CD4-positive, alpha-beta T cell (primary cell): Measurements from ENCODE around the gene HES1. TPM values are rescaled to one million over a fixed set of nuclear protein-coding genes. Genes with fewer than 3 reads are reported as not detected.

ENCODE experiments used
- ATAC-seq: fragments of 200-7000 bp; cut with Tn5 transposase; one replicate; pipeline ENCODE4 v1.10.0; 2022; ENCODE audit warnings: mild to moderate bottlenecking; ENCODE audit not compliant: poor library complexity
- CTCF ChIA-PET: fragments of 350-600 bp; sonication (Branson Sonifier 250); formaldehyde crosslinking; loops from one replicate; lab custom pipeline; 2021; ENCODE audit warnings: antibody characterized with exemption, inconsistent platforms; lab: Charles Lee
- POLR2A ChIA-PET: fragments of 350-600 bp; sonication (Branson Sonifier 250); formaldehyde crosslinking; loops from one replicate; lab custom pipeline; 2021; ENCODE audit warnings: antibody characterized with exemption, inconsistent platforms; lab: Charles Lee
- DNase-seq, 14 experiments: peaks; one replicate each; pipeline ENCODE4 v3.0.0-alpha.2; 2013 to 2020; ENCODE audit warnings: mixed read lengths in 2 of 14
- H3K27ac ChIP-seq, 2 donors: one replicate each; pipeline versions ENCODE4 v1.5.1 to v1.7.0; 2013; ENCODE audit warnings: low read length in 2 of 2, low read depth in 1 of 2, mild to moderate bottlenecking in 1 of 2
- H3K27me3 ChIP-seq, 2 experiments: 1 replicate in 1 of 2; 2 replicates in 1 of 2; pipeline versions ENCODE4 v1.6.1 to v1.7.0; 2013; ENCODE audit warnings: low read length in 2 of 2, control low read depth in 1 of 2, mild to moderate bottlenecking in 1 of 2, moderate library complexity in 1 of 2; ENCODE audit not compliant: insufficient read depth in 2 of 2, control insufficient read depth in 1 of 2
- H3K36me3 ChIP-seq: one replicate; pipeline ENCODE4 v1.6.1; 2013; ENCODE audit warnings: low read length, control low read depth; ENCODE audit not compliant: insufficient read depth
- H3K4me1 ChIP-seq: one replicate; pipeline ENCODE4 v1.6.1; 2013; ENCODE audit warnings: low read length, control low read depth; ENCODE audit not compliant: insufficient read depth
- H3K4me3 ChIP-seq: one replicate; pipeline ENCODE4 v1.5.1; 2013; ENCODE audit warnings: mild to moderate bottlenecking, low read length, moderate library complexity
- H3K9me3 ChIP-seq, 2 experiments: 1 replicate in 1 of 2; 2 replicates in 1 of 2; pipeline versions ENCODE4 v1.6.1 to v1.7.0; 2013; ENCODE audit warnings: low read length in 2 of 2, mild to moderate bottlenecking in 2 of 2, control low read depth in 1 of 2, moderate library complexity in 1 of 2; ENCODE audit not compliant: control insufficient read depth in 1 of 2, insufficient read depth in 1 of 2
- H3K27ac Mint-ChIP-seq: one replicate; pipeline ENCODE4 v1.8.0; 2020; ENCODE audit warnings: mixed read lengths
- H3K27me3 Mint-ChIP-seq: one replicate; pipeline ENCODE4 v1.8.0; 2021; ENCODE audit warnings: mixed read lengths
- H3K36me3 Mint-ChIP-seq: one replicate; pipeline ENCODE4 v1.8.0; 2021; ENCODE audit warnings: low read depth, mixed read lengths
- H3K4me1 Mint-ChIP-seq: one replicate; pipeline ENCODE4 v1.8.0; 2021; ENCODE audit warnings: low read depth, mixed read lengths
- H3K4me3 Mint-ChIP-seq: one replicate; pipeline ENCODE4 v1.8.0; 2020; ENCODE audit warnings: mild to moderate bottlenecking, mixed read lengths
- H3K9me3 Mint-ChIP-seq: one replicate; pipeline ENCODE4 v1.8.0; 2020; ENCODE audit warnings: mixed read lengths
- intact Hi-C, 2 experiments: fragments of 100-400 bp; cut with DNase I in 1 of 2; cut with micrococcal nuclease in 1 of 2; formaldehyde crosslinking; loops; one replicate each; pipeline versions ENCODE4 v1.15.1 to v1.9.0; 2023 to 2025; cut with DNase I, micrococcal nuclease
- total RNA-seq, 174 experiments: library from RNA in 2 of 174; stranded (reverse) in 2 of 174; gene quantifications; one replicate each; pipeline ENCODE4 v1.2.3 and lab custom pipeline; 2021 to 2026
- TF ChIP-seq, protein P1 (sequence below): fragments of 200-600 bp; IDR thresholded peaks from one replicate; pipeline ENCODE4 v1.8.0; 2022; ENCODE audit warnings: antibody characterized with exemption, mild to moderate bottlenecking

The HES1 gene
- total RNA-seq, 2 experiments from 2014 or later = 0.89 to 1.5 TPM

- CTCF ChIA-PET = no interaction called here
- H3K4me3 Mint-ChIP-seq = no peak overlapping the region
Measured at GRCh38 chr3:194119831-194120590, 15.9 kb upstream of the HES1 start.

GRCh38 chr3:194120789-194121770 is 14.9 kb upstream of the HES1 start:
- no peaks in the 10 kb centered on the region for H3K4me1 ChIP-seq
- ChIA-PET CTCF (no interaction called here), POLR2A (no interaction called here)
- no peak overlapping the region for H3K4me3 ChIP-seq
- H3K9me3 ChIP-seq = no peaks in the 10 kb centered on the region
- Mint-ChIP-seq H3K27ac (no peak overlapping the region), H3K36me3 (no peaks in the 10 kb centered on the region), H3K4me3 (no peak overlapping the region), H3K9me3 (no peaks in the 10 kb centered on the region), H3K27me3 (peaks cover 18% of the 10 kb centered on the region), H3K4me1 (no peaks in the 10 kb centered on the region)
- DNase-seq = no peak
- H3K27ac ChIP-seq = no peak overlapping the region
- TF ChIP-seq, protein P1, sequence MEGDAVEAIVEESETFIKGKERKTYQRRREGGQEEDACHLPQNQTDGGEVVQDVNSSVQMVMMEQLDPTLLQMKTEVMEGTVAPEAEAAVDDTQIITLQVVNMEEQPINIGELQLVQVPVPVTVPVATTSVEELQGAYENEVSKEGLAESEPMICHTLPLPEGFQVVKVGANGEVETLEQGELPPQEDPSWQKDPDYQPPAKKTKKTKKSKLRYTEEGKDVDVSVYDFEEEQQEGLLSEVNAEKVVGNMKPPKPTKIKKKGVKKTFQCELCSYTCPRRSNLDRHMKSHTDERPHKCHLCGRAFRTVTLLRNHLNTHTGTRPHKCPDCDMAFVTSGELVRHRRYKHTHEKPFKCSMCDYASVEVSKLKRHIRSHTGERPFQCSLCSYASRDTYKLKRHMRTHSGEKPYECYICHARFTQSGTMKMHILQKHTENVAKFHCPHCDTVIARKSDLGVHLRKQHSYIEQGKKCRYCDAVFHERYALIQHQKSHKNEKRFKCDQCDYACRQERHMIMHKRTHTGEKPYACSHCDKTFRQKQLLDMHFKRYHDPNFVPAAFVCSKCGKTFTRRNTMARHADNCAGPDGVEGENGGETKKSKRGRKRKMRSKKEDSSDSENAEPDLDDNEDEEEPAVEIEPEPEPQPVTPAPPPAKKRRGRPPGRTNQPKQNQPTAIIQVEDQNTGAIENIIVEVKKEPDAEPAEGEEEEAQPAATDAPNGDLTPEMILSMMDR = no peak
- intact Hi-C loops = no loop called here
- no peak for ATAC-seq
- H3K27me3 ChIP-seq = peaks cover 4 to 5% of the 10 kb centered on the region in 2 experiments
- no peaks in the 10 kb centered on the region for H3K36me3 ChIP-seq

More at GRCh38 chr3:194119831-194120590, 15.9 kb upstream of the HES1 start:
- Mint-ChIP-seq H3K27me3 (peaks cover 18% of the 10 kb centered on the region), H3K36me3 (no peaks in the 10 kb centered on the region), H3K9me3 (no peaks in the 10 kb centered on the region), H3K27ac (no peak overlapping the region), H3K4me1 (no peaks in the 10 kb centered on the region)
- Histone ChIP-seq H3K27me3 (peaks cover 5 to 6% of the 10 kb centered on the region in 2 experiments), H3K36me3 (no peaks in the 10 kb centered on the region), H3K9me3 (no peaks in the 10 kb centered on the region), H3K27ac (no peak overlapping the region), H3K4me3 (no peak overlapping the region), H3K4me1 (no peaks in the 10 kb centered on the region)
- ATAC-seq (no peak), DNase-seq (no peak)
- TF ChIP-seq, protein P1 = no peak
- POLR2A ChIA-PET = no interaction called here
- intact Hi-C loops = no loop called here

DNA sequence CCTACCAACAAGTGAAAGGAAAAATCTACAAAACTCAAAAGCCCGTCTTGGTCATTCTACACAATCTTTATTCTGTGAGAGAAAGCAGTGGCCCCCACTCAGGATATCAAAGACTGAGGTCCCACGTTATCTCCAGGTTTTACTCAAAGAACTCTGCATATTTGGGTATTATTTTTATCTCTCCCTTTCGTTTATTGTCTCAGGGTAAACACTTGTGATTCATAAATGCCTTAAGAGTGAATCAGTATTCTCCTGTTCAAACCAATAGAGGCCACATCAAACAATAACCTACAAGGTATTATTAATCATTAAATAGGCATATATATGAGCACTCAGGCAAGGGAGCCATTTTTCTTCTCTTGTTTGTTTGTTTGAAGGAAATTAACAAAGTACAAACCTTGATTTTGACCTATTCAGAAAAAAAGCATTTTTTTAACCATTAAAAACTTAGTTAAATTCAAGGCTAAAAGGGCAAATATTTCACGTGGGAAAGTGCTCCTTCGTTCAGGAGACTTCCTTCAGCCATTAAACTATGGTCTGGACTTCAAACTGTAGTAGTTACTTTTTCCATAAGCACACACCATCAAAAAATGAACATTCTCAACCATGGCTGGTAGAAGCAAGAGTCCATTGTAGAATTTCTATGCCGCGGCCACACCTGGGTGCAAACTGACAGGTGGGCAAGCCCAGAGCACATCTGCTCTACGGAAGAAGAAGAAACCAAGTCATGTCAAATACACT is 13.9 kb upstream of the HES1 start:
- H3K36me3 ChIP-seq = no peaks in the 10 kb centered on the region
- no peaks in the 10 kb centered on the region for H3K4me1 Mint-ChIP-seq
- H3K4me3 ChIP-seq = no peak overlapping the region
- no peaks in the 10 kb centered on the region for H3K9me3 Mint-ChIP-seq
- TF ChIP-seq, protein P1 = no peak
- H3K27ac ChIP-seq = no peak overlapping the region
- H3K27ac Mint-ChIP-seq = no peak overlapping the region
- intact Hi-C loops = no loop called here
- H3K36me3 Mint-ChIP-seq = no peaks in the 10 kb centered on the region
- H3K27me3 Mint-ChIP-seq = peaks cover 17% of the 10 kb centered on the region
- ChIA-PET CTCF (no interaction called here), POLR2A (no interaction called here)
- H3K4me3 Mint-ChIP-seq = no peak overlapping the region
- no peaks in the 10 kb centered on the region for H3K4me1 ChIP-seq
- H3K9me3 ChIP-seq = no peaks in the 10 kb centered on the region
- DNase-seq = no peak
- ATAC-seq = no peak
- peaks cover 4 to 8% of the 10 kb centered on the region in 2 experiments for H3K27me3 ChIP-seq
